PC-3 (cell line): Measurements from ENCODE around the gene STAB2. TPM values are rescaled to one million over a fixed set of nuclear protein-coding genes. Genes with fewer than 3 reads are reported as not detected.

Source experiments
- ATAC-seq: fragments of 200-7000 bp; cut with Tn5 transposase; 2 replicates; pipeline ENCODE4 v1.9.1; 2020; ENCODE audit warnings: mild to moderate bottlenecking, moderate library complexity
- BruUV-seq: library from RNA; stranded (reverse); fragments of 400-500 nt; replicated peaks from 2 replicates; lab custom pipeline; 2021; lab: Mats Ljungman, UMichigan
- CTCF ChIA-PET: fragments of 300-600 bp; sonication (Branson Sonifier 250); formaldehyde crosslinking; loops from one replicate; lab custom pipeline; 2022; ENCODE audit warnings: antibody characterized with exemption; lab: Charles Lee
- POLR2A ChIA-PET: fragments of 300-600 bp; sonication (Branson Sonifier 250); formaldehyde crosslinking; loops from one replicate; lab custom pipeline; 2022; ENCODE audit warnings: antibody characterized with exemption; ENCODE audit not compliant: unreplicated experiment; lab: Charles Lee
- DNase-seq: peaks from one replicate; pipeline ENCODE4 v3.0.0-alpha.2; 2015
- H2AFZ ChIP-seq: fragments of 300-600 bp; sonication (generic); 2 replicates; pipeline ENCODE4 v1.6.0; 2016; ENCODE audit warnings: antibody characterized with exemption, low read length
- H3F3A ChIP-seq: fragments of 300-600 bp; sonication (generic); one replicate; pipeline ENCODE4 v1.6.0; 2017; ENCODE audit warnings: antibody characterized with exemption, low read length, control low read depth, mild to moderate bottlenecking; ENCODE audit not compliant: unreplicated experiment
- H3K27ac ChIP-seq: fragments of 300-600 bp; sonication (generic); 2 replicates; pipeline ENCODE4 v1.5.1; 2016; ENCODE audit warnings: mild to moderate bottlenecking, low read length
- H3K27me3 ChIP-seq: fragments of 300-600 bp; sonication (generic); 2 replicates; pipeline ENCODE4 v1.6.1; 2016; ENCODE audit warnings: low read length, mixed read lengths
- H3K36me3 ChIP-seq: fragments of 300-600 bp; sonication (generic); 2 replicates; pipeline ENCODE4 v1.6.1; 2016; ENCODE audit warnings: low read depth, mixed run types, low read length, mixed read lengths
- H3K4me1 ChIP-seq: fragments of 300-600 bp; sonication (generic); 2 replicates; pipeline ENCODE4 v1.5.1; 2016; ENCODE audit warnings: low read length; ENCODE audit not compliant: insufficient read depth
- H3K4me2 ChIP-seq: fragments of 300-600 bp; sonication (generic); 2 replicates; pipeline ENCODE4 v1.6.0; 2016; ENCODE audit warnings: low read length
- H3K4me3 ChIP-seq: fragments of 300-600 bp; sonication (generic); 2 replicates; pipeline ENCODE4 v1.5.1; 2016; ENCODE audit warnings: mild to moderate bottlenecking, low read length, mixed read lengths
- H3K79me2 ChIP-seq: fragments of 300-600 bp; sonication (generic); 2 replicates; pipeline ENCODE4 v1.6.1; 2017; ENCODE audit warnings: low read length, mixed read lengths
- H3K9ac ChIP-seq: fragments of 300-600 bp; sonication (generic); 2 replicates; pipeline ENCODE4 v1.6.0; 2016; ENCODE audit warnings: mild to moderate bottlenecking, low read length
- H3K9me2 ChIP-seq: fragments of 300-600 bp; sonication (generic); replicated peaks from 2 replicates; pipeline ENCODE4 v1.6.1; 2016; ENCODE audit warnings: mixed run types, low read length, mixed read lengths
- H3K9me3 ChIP-seq: fragments of 300-600 bp; sonication (generic); 2 replicates; pipeline ENCODE4 v1.6.1; 2016; ENCODE audit warnings: low read length, mixed read lengths
- H4K20me1 ChIP-seq: fragments of 300-600 bp; sonication (generic); 2 replicates; pipeline ENCODE4 v1.6.1; 2016; ENCODE audit warnings: low read length, mixed read lengths
- EZH2 ChIP-seq: fragments of 300-600 bp; sonication (generic); IDR thresholded peaks from one replicate; pipeline ENCODE4 v1.6.1; 2017; ENCODE audit warnings: antibody characterized with exemption, mild to moderate bottlenecking, low read length; ENCODE audit not compliant: unreplicated experiment
- EZH2phosphoT487 ChIP-seq: fragments of 300-600 bp; sonication (generic); IDR thresholded peaks from 2 replicates; pipeline ENCODE4 v1.6.1; 2018; ENCODE audit warnings: mild to moderate bottlenecking, antibody characterized with exemption, low read length, borderline replicate concordance
- intact Hi-C: fragments of 100-400 bp; cut with micrococcal nuclease; formaldehyde crosslinking; loops from 2 replicates; pipeline ENCODE4 v1.9.0; 2023
- total RNA-seq: library from RNA; depleted of rRNA; stranded (reverse); fragments of >200 nt; gene quantifications from 2 replicates; pipeline ENCODE4 v1.2.3, GENCODE V29; 2014
- TF ChIP-seq, protein P1 (sequence below): fragments of 300-600 bp; sonication (generic); conservative IDR thresholded peaks from 2 replicates; pipeline ENCODE4 v1.5.1; 2017; ENCODE audit warnings: antibody characterized with exemption, low read depth, mild to moderate bottlenecking, low read length

Gene STAB2
- total RNA-seq, 1 experiment from 2014 or later: not detected

DNA sequence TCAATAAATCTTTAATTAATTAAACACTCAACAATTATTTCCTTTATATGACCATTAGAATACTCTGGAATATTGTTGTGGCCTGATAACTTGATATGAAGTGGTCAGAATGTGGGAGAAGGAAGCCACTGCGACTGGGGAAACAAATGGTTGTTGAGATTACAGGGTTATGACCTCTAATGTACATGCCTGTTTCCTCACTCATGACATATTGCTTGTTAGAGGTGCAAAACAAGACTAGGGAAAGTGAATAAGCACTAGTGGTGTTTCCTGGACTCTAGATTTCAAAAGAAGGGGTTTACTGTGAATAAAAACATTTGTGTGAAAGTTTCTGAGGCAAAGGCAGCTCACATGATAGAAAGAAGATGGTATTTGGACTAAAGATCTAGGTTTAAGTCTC is 53.3 kb downstream of the STAB2 start:
- H3K9me2 ChIP-seq: no peaks in the 10 kb centered on the region
- no peak overlapping the region for H3K9ac ChIP-seq
- no peaks in the 10 kb centered on the region for H4K20me1 ChIP-seq
- H3K79me2 ChIP-seq: no peaks in the 10 kb centered on the region
- H3K36me3 ChIP-seq: no peaks in the 10 kb centered on the region
- no peak overlapping the region for H3K4me3 ChIP-seq
- intact Hi-C loops: no loop called here
- peaks cover 12% of the 10 kb centered on the region for H3K27me3 ChIP-seq
- BruUV-seq: no TSS peak
- DNase-seq (no peak), ATAC-seq (no peak)
- H3K9me3 ChIP-seq: no peaks in the 10 kb centered on the region
- H3K27ac ChIP-seq: no peak overlapping the region
- H3K4me1 ChIP-seq: no peaks in the 10 kb centered on the region
- no peak overlapping the region for H3K4me2 ChIP-seq
- TF ChIP-seq, protein P1, sequence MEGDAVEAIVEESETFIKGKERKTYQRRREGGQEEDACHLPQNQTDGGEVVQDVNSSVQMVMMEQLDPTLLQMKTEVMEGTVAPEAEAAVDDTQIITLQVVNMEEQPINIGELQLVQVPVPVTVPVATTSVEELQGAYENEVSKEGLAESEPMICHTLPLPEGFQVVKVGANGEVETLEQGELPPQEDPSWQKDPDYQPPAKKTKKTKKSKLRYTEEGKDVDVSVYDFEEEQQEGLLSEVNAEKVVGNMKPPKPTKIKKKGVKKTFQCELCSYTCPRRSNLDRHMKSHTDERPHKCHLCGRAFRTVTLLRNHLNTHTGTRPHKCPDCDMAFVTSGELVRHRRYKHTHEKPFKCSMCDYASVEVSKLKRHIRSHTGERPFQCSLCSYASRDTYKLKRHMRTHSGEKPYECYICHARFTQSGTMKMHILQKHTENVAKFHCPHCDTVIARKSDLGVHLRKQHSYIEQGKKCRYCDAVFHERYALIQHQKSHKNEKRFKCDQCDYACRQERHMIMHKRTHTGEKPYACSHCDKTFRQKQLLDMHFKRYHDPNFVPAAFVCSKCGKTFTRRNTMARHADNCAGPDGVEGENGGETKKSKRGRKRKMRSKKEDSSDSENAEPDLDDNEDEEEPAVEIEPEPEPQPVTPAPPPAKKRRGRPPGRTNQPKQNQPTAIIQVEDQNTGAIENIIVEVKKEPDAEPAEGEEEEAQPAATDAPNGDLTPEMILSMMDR: no peak
- no peak for TF ChIP-seq EZH2
- no peak for TF ChIP-seq EZH2phosphoT487
- ChIA-PET POLR2A (no interaction called here), CTCF (no interaction called here)
- H2AFZ ChIP-seq: no peak overlapping the region
- H3F3A ChIP-seq: no peaks in the 10 kb centered on the region

DNA sequence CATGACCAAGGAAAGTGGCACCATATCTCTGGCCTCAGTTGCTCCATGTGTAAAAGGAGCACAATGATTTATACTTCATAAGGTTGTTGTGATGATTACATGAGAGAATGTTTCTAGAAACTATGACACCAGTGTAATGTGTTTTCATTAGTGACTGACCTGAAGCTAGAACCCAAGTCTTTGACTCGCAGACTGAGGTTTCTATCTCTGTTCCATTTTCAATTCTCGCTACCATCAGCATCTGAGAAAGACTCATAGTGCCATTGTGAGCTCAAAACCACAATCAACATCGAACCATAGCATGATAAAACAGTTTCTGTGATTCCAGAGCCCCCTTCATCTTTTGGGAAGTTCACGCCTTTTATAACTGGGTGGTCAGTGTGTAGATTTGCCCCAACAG is 53.8 kb downstream of the STAB2 start:
- H3K4me3 ChIP-seq: no peak overlapping the region
- TF ChIP-seq EZH2phosphoT487: no peak
- TF ChIP-seq, protein P1: no peak
- no peak for TF ChIP-seq EZH2
- H3K27ac ChIP-seq: no peak overlapping the region
- BruUV-seq: no TSS peak
- H3K27me3 ChIP-seq: peaks cover 8% of the 10 kb centered on the region; the same call in 1 of the 2 replicates
- POLR2A ChIA-PET: no interaction called here
- H3K4me1 ChIP-seq: no peaks in the 10 kb centered on the region
- H3F3A ChIP-seq: no peaks in the 10 kb centered on the region
- no peaks in the 10 kb centered on the region for H3K9me2 ChIP-seq
- intact Hi-C loops: no loop called here
- no peaks in the 10 kb centered on the region for H3K79me2 ChIP-seq
- CTCF ChIA-PET: no interaction called here
- DNase-seq: no peak
- H4K20me1 ChIP-seq: no peaks in the 10 kb centered on the region
- H3K9me3 ChIP-seq: no peaks in the 10 kb centered on the region
- H2AFZ ChIP-seq: no peak overlapping the region
- H3K36me3 ChIP-seq: no peaks in the 10 kb centered on the region
- H3K9ac ChIP-seq: no peak overlapping the region
- no peak for ATAC-seq
- H3K4me2 ChIP-seq: no peak overlapping the region

DNA sequence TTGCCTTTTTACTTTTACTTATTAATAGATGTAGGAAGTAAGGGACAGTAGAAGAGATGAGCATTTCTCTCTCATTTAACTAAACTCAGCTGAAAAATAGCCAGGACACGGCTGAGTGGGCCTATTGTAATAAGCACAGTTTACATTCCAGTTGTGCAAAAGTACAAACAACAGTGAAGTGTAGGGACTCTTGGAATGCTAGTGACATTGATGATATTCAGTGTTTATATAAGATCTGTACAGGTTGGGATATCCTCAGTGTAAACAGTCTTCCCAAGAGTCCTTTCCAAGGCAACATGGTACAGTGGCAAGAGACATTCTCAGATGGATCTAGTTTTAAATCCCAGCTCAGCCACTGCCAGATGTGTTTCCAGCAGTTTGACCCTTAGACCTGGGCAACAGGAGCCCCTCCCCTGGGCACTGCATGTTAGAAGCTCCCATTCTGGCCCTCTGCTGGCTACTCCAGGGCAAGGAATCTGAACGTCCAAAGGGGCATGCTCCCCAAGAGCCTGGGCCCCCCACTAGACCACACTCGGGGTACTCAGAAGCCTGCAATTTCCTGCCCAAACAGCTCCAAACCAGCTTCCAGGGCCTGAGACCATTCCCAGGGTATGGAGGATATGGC is 55.3 kb downstream of the STAB2 start:
- no peaks in the 10 kb centered on the region for H3K79me2 ChIP-seq
- 0 out of 2 replicates have a peak, but pooled peaks cover 3% of the 10 kb centered on the region for H3K27me3 ChIP-seq
- H3F3A ChIP-seq: no peaks in the 10 kb centered on the region
- no peaks in the 10 kb centered on the region for H3K9me2 ChIP-seq
- no peak overlapping the region for H3K4me2 ChIP-seq
- BruUV-seq: no TSS peak
- CTCF ChIA-PET: interaction anchor here (1.2 kb wide), 1 partner anchor 10 kb away, joined by 4 read pairs; no protein-coding TSS in a partner anchor
- no peaks in the 10 kb centered on the region for H3K9me3 ChIP-seq
- H3K4me1 ChIP-seq: 0 out of 2 replicates have a peak, but pooled peaks cover under 1% of the 10 kb centered on the region
- POLR2A ChIA-PET: no interaction called here
- DNase-seq: no peak
- no peak for ATAC-seq
- TF ChIP-seq, protein P1: peak; percentile 22; the same call in 1 of the 2 replicates
- TF ChIP-seq EZH2 (no peak), EZH2phosphoT487 (no peak)
- no peak overlapping the region for H3K27ac ChIP-seq
- no peaks in the 10 kb centered on the region for H3K36me3 ChIP-seq
- no peak overlapping the region for H3K9ac ChIP-seq
- H2AFZ ChIP-seq: no peak overlapping the region
- H4K20me1 ChIP-seq: no peaks in the 10 kb centered on the region
- intact Hi-C loops: no loop called here
- H3K4me3 ChIP-seq: no peak overlapping the region
